K562 (cell line): ENCODE results near the gene LUC7L. TPM values are rescaled to one million over a fixed set of nuclear protein-coding genes. Genes with fewer than 3 reads are reported as not detected.

ENCODE experiments used
- C11orf30 ChIP-seq: fragments of 450-650 bp; IDR thresholded peaks from 2 replicates; pipeline ENCODE4 v1.6.1; 2016; ENCODE audit warnings: low read depth, mild to moderate bottlenecking
- KAT2B ChIP-seq: IDR thresholded peaks from one replicate; pipeline ENCODE4 v1.6.1; 2012; ENCODE audit warnings: low read depth, mild to moderate bottlenecking, control low read depth, inconsistent platforms, low read length, moderate library complexity
- MAZ ChIP-seq, 2 experiments: fragments of 450-650 bp in 1 of 2; sonication (generic) in 1 of 2; formaldehyde crosslinking; IDR thresholded peaks in 1 of 2; conservative IDR thresholded peaks in 1 of 2; 2 replicates each; pipeline versions ENCODE4 v1.4.0 to v1.5.0; 2020; ENCODE audit warnings: mild to moderate bottlenecking in 1 of 2, missing genetic modification reagents in 1 of 2
- RBBP5 ChIP-seq: fragments of 200-600 bp; sonication (generic); IDR thresholded peaks from 2 replicates; pipeline ENCODE4 v1.6.1; 2012; ENCODE audit warnings: borderline replicate concordance, mild to moderate bottlenecking, low read length, control low read depth, inconsistent platforms; ENCODE audit not compliant: insufficient read depth, poor library complexity, severe bottlenecking
- REST ChIP-seq, 2 experiments: fragments of 450-650 bp; formaldehyde crosslinking in 1 of 2; IDR thresholded peaks; 2 replicates each; pipeline versions ENCODE4 v1.4.0 to v1.6.1; 2014 to 2020; ENCODE audit warnings: mild to moderate bottlenecking in 2 of 2, borderline replicate concordance in 1 of 2, low read depth in 1 of 2
- ZBTB40 ChIP-seq, 2 experiments: fragments of 450-650 bp in 1 of 2; sonication (generic) in 1 of 2; formaldehyde crosslinking in 1 of 2; IDR thresholded peaks; 2 replicates each; pipeline versions ENCODE4 v1.7.1 to v1.9.0; 2016 to 2022; ENCODE audit warnings: inconsistent platforms in 1 of 2, mild to moderate bottlenecking in 1 of 2, missing genetic modification reagents in 1 of 2
- ZNF3 ChIP-seq: fragments of 250-450 bp; sonication (Bioruptor Pico); IDR thresholded peaks from 2 replicates; pipeline ENCODE4 v1.5.0; 2021; ENCODE audit warnings: mild to moderate bottlenecking, moderate library complexity
- polyA plus RNA-seq, 8 experiments: library from polyadenylated mRNA; depleted of rRNA in 4 of 8; stranded (reverse) in 5 of 8; unstranded in 3 of 8; fragments of >200 nt; fragmentation: Nextera tagmentation in 2 of 8; fragmentation: Illumina TruSeq in 1 of 8; extraction: Ambion mirVana in 2 of 8; extraction: Trizol in 1 of 8; gene quantifications; 2 replicates each; pipeline versions ENCODE4 v1.2.1 to v1.2.3, GENCODE V29; 2011 to 2014; ENCODE audit warnings: inconsistent platforms in 1 of 8, missing spikeins in 1 of 8
- total RNA-seq, 7 experiments: library from RNA; depleted of rRNA in 6 of 7; stranded (reverse); fragments of >200 nt in 6 of 7; fragmentation: Illumina TruSeq in 2 of 7; extraction: Trizol in 2 of 7; gene quantifications; 2 replicates each; pipeline versions ENCODE4 v1.2.1 to v1.2.3, GENCODE V29; 2011 to 2021; ENCODE audit warnings: low replicate concordance in 1 of 7

LUC7L gene
- total and polyA plus RNA-seq, 9 of the 15 experiments (the other 6 are each of a cell fraction or from before 2014, with no cell fraction given) = 1.7 to 93.3 (median 59.5) TPM

- TF ChIP-seq REST (IDR thresholded peaks at IDR 0.05; ENCODE audit: borderline replicate concordance) (no peak), REST (CRISPR knock-in tag; IDR thresholded peaks at IDR 0.05; ENCODE audit: low read depth) (no peak), MAZ (CRISPR knock-in tag; conservative IDR thresholded peaks at IDR 0.05 in 1 of 2, IDR thresholded peaks at IDR 0.05 in 1 of 2) (peak; percentile 47 to 70; a peak in 2 of 4 replicates), KAT2B (no peak), ZBTB40 (IDR thresholded peaks at IDR 0.05) (0 out of 2 replicates have a peak, but pooled peaks have one; percentile 35), ZBTB40 (CRISPR knock-in tag; IDR thresholded peaks at IDR 0.05) (no peak), ZNF3 (no peak), RBBP5 (no peak), C11orf30 (no peak)
These were observed 74.8 kb downstream of the LUC7L start (continued) for GRCh38 chr16:154217-155030.
